H1 (cell line): Measurements from ENCODE around the gene PPIA.

ENCODE experiments used
- CHD1 ChIP-seq: IDR thresholded peaks from 2 replicates; pipeline ENCODE4 v1.6.1; 2012; ENCODE audit warnings: low read depth, low read length, improper control_type of control experiment
- CREB1 ChIP-seq: IDR thresholded peaks from 2 replicates; pipeline ENCODE4 v1.6.1; 2012; ENCODE audit warnings: inconsistent platforms
- EP300 ChIP-seq, 2 experiments: IDR thresholded peaks; 1 replicate in 1 of 2; 2 replicates in 1 of 2; pipeline ENCODE4 v1.6.1; 2011 to 2012; ENCODE audit warnings: low read depth in 2 of 2, low read length in 2 of 2, mild to moderate bottlenecking in 2 of 2, borderline replicate concordance in 1 of 2, inconsistent platforms in 1 of 2, moderate library complexity in 1 of 2
- MAX ChIP-seq: IDR thresholded peaks from 2 replicates; pipeline ENCODE4 v1.6.1; 2012; ENCODE audit warnings: inconsistent platforms
- PHF8 ChIP-seq: fragments of 200-600 bp; sonication (generic); conservative IDR thresholded peaks from 2 replicates; pipeline ENCODE4 v1.7.1; 2012; ENCODE audit warnings: low read depth, mild to moderate bottlenecking, inconsistent platforms, low read length, moderate library complexity
- POLR2AphosphoS5 ChIP-seq: IDR thresholded peaks from 2 replicates; pipeline ENCODE4 v1.6.1; 2011; ENCODE audit warnings: low read depth, low read length
- RNF2 ChIP-seq: fragments of 200-900, 300-1000 bp; sonication (generic); IDR thresholded peaks from 2 replicates; pipeline ENCODE4 v1.7.1; 2016; ENCODE audit warnings: borderline replicate concordance, low read depth, mild to moderate bottlenecking, antibody characterized with exemption, low read length; ENCODE audit not compliant: poor library complexity, severe bottlenecking; ENCODE audit errors: missing control alignments
- SIRT6 ChIP-seq: IDR thresholded peaks from one replicate; pipeline ENCODE4 v1.7.1; 2012; ENCODE audit warnings: low read length, inconsistent platforms
- TAF1 ChIP-seq: IDR thresholded peaks from 2 replicates; pipeline ENCODE4 v1.6.1; 2011; ENCODE audit warnings: mild to moderate bottlenecking, low read depth, low read length
- YY1 ChIP-seq: IDR thresholded peaks from 2 replicates; pipeline ENCODE4 v1.6.1; 2011; ENCODE audit warnings: low read depth, mild to moderate bottlenecking, low read length
- ZNF274 ChIP-seq: IDR thresholded peaks from 2 replicates; pipeline ENCODE4 v1.7.0; 2012; ENCODE audit warnings: low read length, borderline replicate concordance; ENCODE audit errors: extremely low read depth
- TF ChIP-seq, protein P1 (sequence below), 3 experiments: IDR thresholded peaks; 1 replicate in 2 of 3; 2 replicates in 1 of 3; pipeline versions ENCODE4 v1.5.1 to v1.6.1; 2011; ENCODE audit warnings: low read length in 3 of 3, mild to moderate bottlenecking in 3 of 3, inconsistent platforms in 2 of 3, low read depth in 1 of 3, moderate library complexity in 1 of 3; ENCODE audit not compliant: insufficient read depth in 1 of 3; ENCODE audit errors: control extremely low read depth in 1 of 3

DNA sequence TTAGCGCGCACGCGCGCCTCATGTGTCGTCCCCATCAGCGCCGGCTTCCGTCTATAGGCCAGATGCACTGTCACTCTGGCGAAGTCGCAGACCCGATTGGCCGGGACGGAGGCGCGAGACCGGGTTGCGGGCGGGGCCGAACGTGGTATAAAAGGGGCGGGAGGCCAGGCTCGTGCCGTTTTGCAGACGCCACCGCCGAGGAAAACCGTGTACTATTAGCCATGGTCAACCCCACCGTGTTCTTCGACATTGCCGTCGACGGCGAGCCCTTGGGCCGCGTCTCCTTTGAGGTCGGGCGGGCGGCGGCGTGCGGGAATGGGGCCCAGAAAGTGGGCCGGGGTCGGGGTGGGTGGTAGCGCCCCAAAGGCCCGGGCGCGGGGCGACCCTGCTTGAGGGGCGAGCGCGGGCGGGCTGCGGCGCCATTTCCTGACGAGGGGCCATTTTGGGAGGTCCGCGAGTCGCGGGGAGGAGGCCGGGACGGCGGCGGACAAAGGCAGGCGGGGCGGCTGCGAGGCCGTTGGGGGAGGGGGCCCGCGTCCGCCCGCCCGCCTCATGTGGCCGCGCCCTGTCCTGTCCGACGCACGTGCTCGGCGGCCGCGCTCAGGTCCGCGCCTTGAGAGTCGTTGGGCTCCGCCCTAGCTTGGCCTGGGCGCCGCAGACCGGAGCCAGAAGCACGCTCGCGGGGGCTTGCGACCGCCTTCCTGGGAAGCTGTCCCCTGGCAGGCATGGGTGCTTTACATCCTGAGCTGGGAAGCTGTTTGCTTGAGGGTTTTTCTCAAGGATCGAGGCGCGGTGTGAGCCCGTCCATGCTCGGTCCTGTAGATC is at the start of gene PPIA:
- TF ChIP-seq MAX (peak; percentile 98), YY1 (peak; percentile 93), PHF8 (peak; percentile 62), ZNF274 (no peak), CREB1 (peak; percentile 80), CHD1 (peak; percentile 36; the same call in 1 of the 2 replicates), POLR2AphosphoS5 (peak; percentile 95), RNF2 (no peak), EP300 (IDR thresholded peaks at IDR 0.05; ENCODE audit: borderline replicate concordance in 1 of 2, low read depth in 2 of 2, low read length in 2 of 2) (no peak), TAF1 (peak; percentile 96), SIRT6 (peak; percentile 65)
- TF ChIP-seq, protein P1, sequence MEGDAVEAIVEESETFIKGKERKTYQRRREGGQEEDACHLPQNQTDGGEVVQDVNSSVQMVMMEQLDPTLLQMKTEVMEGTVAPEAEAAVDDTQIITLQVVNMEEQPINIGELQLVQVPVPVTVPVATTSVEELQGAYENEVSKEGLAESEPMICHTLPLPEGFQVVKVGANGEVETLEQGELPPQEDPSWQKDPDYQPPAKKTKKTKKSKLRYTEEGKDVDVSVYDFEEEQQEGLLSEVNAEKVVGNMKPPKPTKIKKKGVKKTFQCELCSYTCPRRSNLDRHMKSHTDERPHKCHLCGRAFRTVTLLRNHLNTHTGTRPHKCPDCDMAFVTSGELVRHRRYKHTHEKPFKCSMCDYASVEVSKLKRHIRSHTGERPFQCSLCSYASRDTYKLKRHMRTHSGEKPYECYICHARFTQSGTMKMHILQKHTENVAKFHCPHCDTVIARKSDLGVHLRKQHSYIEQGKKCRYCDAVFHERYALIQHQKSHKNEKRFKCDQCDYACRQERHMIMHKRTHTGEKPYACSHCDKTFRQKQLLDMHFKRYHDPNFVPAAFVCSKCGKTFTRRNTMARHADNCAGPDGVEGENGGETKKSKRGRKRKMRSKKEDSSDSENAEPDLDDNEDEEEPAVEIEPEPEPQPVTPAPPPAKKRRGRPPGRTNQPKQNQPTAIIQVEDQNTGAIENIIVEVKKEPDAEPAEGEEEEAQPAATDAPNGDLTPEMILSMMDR (IDR thresholded peaks at IDR 0.05; ENCODE audit: control extremely low read depth in 1 of 3, insufficient read depth in 1 of 3, low read depth in 1 of 3, low read length in 3 of 3), result no peak
